WTC11 (cell line): ENCODE results near the gene PCGF1. TPM values are rescaled to one million over a fixed set of nuclear protein-coding genes. Genes with fewer than 3 reads are reported as not detected.

Source experiments
- ATAC-seq: fragments of 200-7000 bp; cut with Tn5 transposase; 2 replicates; pipeline ENCODE4 v1.10.0; 2021; ENCODE audit warnings: mild to moderate bottlenecking, moderate library complexity
- CTCF ChIA-PET: fragments of 300-600 bp; sonication (Branson Sonifier 250); formaldehyde crosslinking; loops from one replicate; lab custom pipeline; 2021; ENCODE audit warnings: antibody characterized with exemption; lab: Charles Lee
- POLR2A ChIA-PET: fragments of 350-600 bp; sonication (Branson Sonifier 250); formaldehyde crosslinking; loops from one replicate; lab custom pipeline; 2021; ENCODE audit warnings: antibody characterized with exemption; lab: Charles Lee
- DNase-seq: peaks from one replicate; pipeline ENCODE4 v3.0.0; 2021; ENCODE audit warnings: low spot score
- H3K27ac Mint-ChIP-seq: 2 replicates; pipeline ENCODE4 v1.8.0; 2021; ENCODE audit warnings: mixed read lengths
- H3K27me3 Mint-ChIP-seq: 2 replicates; pipeline ENCODE4 v1.8.0; 2021; ENCODE audit warnings: low read depth, mild to moderate bottlenecking, moderate library complexity, mixed read lengths
- H3K36me3 Mint-ChIP-seq: 2 replicates; pipeline ENCODE4 v1.8.0; 2021; ENCODE audit warnings: mixed read lengths
- H3K4me1 Mint-ChIP-seq: 2 replicates; pipeline ENCODE4 v1.8.0; 2022; ENCODE audit warnings: mixed read lengths
- H3K4me3 Mint-ChIP-seq: 2 replicates; pipeline ENCODE4 v1.8.0; 2021; ENCODE audit warnings: mild to moderate bottlenecking, moderate library complexity, mixed read lengths
- H3K9me3 Mint-ChIP-seq: 2 replicates; pipeline ENCODE4 v1.8.0; 2021; ENCODE audit warnings: mixed read lengths
- AR ChIP-seq: fragments of 250-450 bp; sonication (Bioruptor Pico); IDR thresholded peaks from 2 replicates; pipeline ENCODE4 v1.9.0; 2021; ENCODE audit warnings: mild to moderate bottlenecking
- ATF1 ChIP-seq: sonication (generic); formaldehyde crosslinking; IDR thresholded peaks from 2 replicates; pipeline ENCODE4 v1.8.1; 2023; ENCODE audit warnings: mild to moderate bottlenecking, moderate library complexity, missing genetic modification reagents
- ATF6 ChIP-seq: sonication (generic); formaldehyde crosslinking; IDR thresholded peaks from 2 replicates; pipeline ENCODE4 v1.8.1; 2023; ENCODE audit warnings: mild to moderate bottlenecking, missing genetic modification reagents
- FOXK1 ChIP-seq: sonication (generic); formaldehyde crosslinking; IDR thresholded peaks from 2 replicates; pipeline ENCODE4 v1.8.0; 2022; ENCODE audit warnings: mild to moderate bottlenecking, moderate library complexity, missing genetic modification reagents
- FOXP1 ChIP-seq: sonication (generic); formaldehyde crosslinking; IDR thresholded peaks from 2 replicates; pipeline ENCODE4 v1.8.0; 2022; ENCODE audit warnings: missing genetic modification reagents, mild to moderate bottlenecking, moderate library complexity, borderline replicate concordance
- HMGA2 ChIP-seq: fragments of 250-450 bp; sonication (Bioruptor Pico); IDR thresholded peaks from 2 replicates; pipeline ENCODE4 v1.4.0; 2021; ENCODE audit warnings: mild to moderate bottlenecking, moderate library complexity
- MLX ChIP-seq: sonication (generic); formaldehyde crosslinking; IDR thresholded peaks from 2 replicates; pipeline ENCODE4 v1.8.1; 2023; ENCODE audit warnings: mild to moderate bottlenecking, missing genetic modification reagents, moderate library complexity
- NR3C1 ChIP-seq: sonication (generic); formaldehyde crosslinking; conservative IDR thresholded peaks from 2 replicates; pipeline ENCODE4 v1.8.1; 2023; ENCODE audit warnings: low read depth, mild to moderate bottlenecking, missing genetic modification reagents
- PRRX2 ChIP-seq: fragments of 250-450 bp; sonication (Bioruptor Pico); IDR thresholded peaks from 2 replicates; pipeline ENCODE4 v1.8.0; 2021; ENCODE audit warnings: mild to moderate bottlenecking
- SP1 ChIP-seq: sonication (generic); formaldehyde crosslinking; conservative IDR thresholded peaks from 2 replicates; pipeline ENCODE4 v1.8.1; 2022; ENCODE audit warnings: missing genetic modification reagents
- TP53 ChIP-seq: sonication (generic); formaldehyde crosslinking; IDR thresholded peaks from 2 replicates; pipeline ENCODE4 v1.8.1; 2023; ENCODE audit warnings: mild to moderate bottlenecking, missing genetic modification reagents
- ZMAT4 ChIP-seq: fragments of 250-450 bp; sonication (Bioruptor Pico); IDR thresholded peaks from 2 replicates; pipeline ENCODE4 v1.9.0; 2021; ENCODE audit warnings: mild to moderate bottlenecking
- ZNF281 ChIP-seq: sonication (generic); formaldehyde crosslinking; IDR thresholded peaks from 2 replicates; pipeline ENCODE4 v1.8.0; 2023; ENCODE audit warnings: mild to moderate bottlenecking, missing genetic modification reagents
- ZNF416 ChIP-seq: fragments of 250-450 bp; sonication (Bioruptor Pico); IDR thresholded peaks from 2 replicates; pipeline ENCODE4 v1.9.0; 2021; ENCODE audit warnings: mild to moderate bottlenecking, inconsistent platforms
- ZNF671 ChIP-seq: fragments of 250-450 bp; sonication (Bioruptor Pico); IDR thresholded peaks from 2 replicates; pipeline ENCODE4 v1.8.0; 2021; ENCODE audit warnings: mild to moderate bottlenecking
- total RNA-seq: library from RNA; stranded (reverse); gene quantifications from 3 replicates; pipeline ENCODE4 v1.2.3, GENCODE V29; 2021
- TF ChIP-seq, protein P1 (sequence below): sonication (generic); formaldehyde crosslinking; conservative IDR thresholded peaks from 2 replicates; pipeline ENCODE4 v1.8.1; 2023; ENCODE audit warnings: mild to moderate bottlenecking, low read depth, missing genetic modification reagents, moderate library complexity
- TF ChIP-seq, protein P2 (sequence below): sonication (generic); formaldehyde crosslinking; IDR thresholded peaks from 2 replicates; pipeline ENCODE4 v1.8.0; 2022; ENCODE audit warnings: missing genetic modification reagents
- TF ChIP-seq, protein P3 (sequence below): sonication (generic); formaldehyde crosslinking; IDR thresholded peaks from 2 replicates; pipeline ENCODE4 v1.8.0; 2022; ENCODE audit warnings: mild to moderate bottlenecking, missing genetic modification reagents

Gene PCGF1
- total RNA-seq, 1 experiment from 2014 or later, result 15.7 TPM

GRCh38 chr2:74515271-74515980, 7.9 kb upstream of the PCGF1 start:
- CTCF ChIA-PET, result interaction anchor here (0.7 to 1.9 kb wide), 6 partner anchors 8 to 73 kb away, joined by 3 to 8 read pairs (median 4); partner anchors contain the start of genes AUP1, DQX1, HTRA2 and LBX2
- Mint-ChIP-seq H3K4me1 (peaks cover 16% of the 10 kb centered on the region), H3K4me3 (peak overlapping the region; percentile 65), H3K27ac (no peak overlapping the region), H3K36me3 (peaks cover 9% of the 10 kb centered on the region), H3K27me3 (peaks cover 99% of the 10 kb centered on the region), H3K9me3 (peaks cover 8% of the 10 kb centered on the region)
- ATAC-seq (peak; percentile 12), DNase-seq (peak; percentile 60)
- POLR2A ChIA-PET, result interaction anchor here (1.1 to 1.3 kb wide), 2 partner anchors 18 to 72 kb away, joined by 3 to 4 read pairs; no protein-coding TSS in a partner anchor
- peak; percentile 55; the same call in 1 of the 2 replicates for TF ChIP-seq ZNF281 (CRISPR knock-in tag)
- TF ChIP-seq ATF1 (CRISPR knock-in tag), result 0 out of 2 replicates have a peak, but pooled peaks have one; percentile 21
- TF ChIP-seq, protein P1, sequence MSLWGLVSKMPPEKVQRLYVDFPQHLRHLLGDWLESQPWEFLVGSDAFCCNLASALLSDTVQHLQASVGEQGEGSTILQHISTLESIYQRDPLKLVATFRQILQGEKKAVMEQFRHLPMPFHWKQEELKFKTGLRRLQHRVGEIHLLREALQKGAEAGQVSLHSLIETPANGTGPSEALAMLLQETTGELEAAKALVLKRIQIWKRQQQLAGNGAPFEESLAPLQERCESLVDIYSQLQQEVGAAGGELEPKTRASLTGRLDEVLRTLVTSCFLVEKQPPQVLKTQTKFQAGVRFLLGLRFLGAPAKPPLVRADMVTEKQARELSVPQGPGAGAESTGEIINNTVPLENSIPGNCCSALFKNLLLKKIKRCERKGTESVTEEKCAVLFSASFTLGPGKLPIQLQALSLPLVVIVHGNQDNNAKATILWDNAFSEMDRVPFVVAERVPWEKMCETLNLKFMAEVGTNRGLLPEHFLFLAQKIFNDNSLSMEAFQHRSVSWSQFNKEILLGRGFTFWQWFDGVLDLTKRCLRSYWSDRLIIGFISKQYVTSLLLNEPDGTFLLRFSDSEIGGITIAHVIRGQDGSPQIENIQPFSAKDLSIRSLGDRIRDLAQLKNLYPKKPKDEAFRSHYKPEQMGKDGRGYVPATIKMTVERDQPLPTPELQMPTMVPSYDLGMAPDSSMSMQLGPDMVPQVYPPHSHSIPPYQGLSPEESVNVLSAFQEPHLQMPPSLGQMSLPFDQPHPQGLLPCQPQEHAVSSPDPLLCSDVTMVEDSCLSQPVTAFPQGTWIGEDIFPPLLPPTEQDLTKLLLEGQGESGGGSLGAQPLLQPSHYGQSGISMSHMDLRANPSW (CRISPR knock-in tag), result no peak
- no peak for TF ChIP-seq PRRX2 (CRISPR knock-in tag)
- TF ChIP-seq MLX (CRISPR knock-in tag), result peak; percentile 91
- TF ChIP-seq, protein P2, sequence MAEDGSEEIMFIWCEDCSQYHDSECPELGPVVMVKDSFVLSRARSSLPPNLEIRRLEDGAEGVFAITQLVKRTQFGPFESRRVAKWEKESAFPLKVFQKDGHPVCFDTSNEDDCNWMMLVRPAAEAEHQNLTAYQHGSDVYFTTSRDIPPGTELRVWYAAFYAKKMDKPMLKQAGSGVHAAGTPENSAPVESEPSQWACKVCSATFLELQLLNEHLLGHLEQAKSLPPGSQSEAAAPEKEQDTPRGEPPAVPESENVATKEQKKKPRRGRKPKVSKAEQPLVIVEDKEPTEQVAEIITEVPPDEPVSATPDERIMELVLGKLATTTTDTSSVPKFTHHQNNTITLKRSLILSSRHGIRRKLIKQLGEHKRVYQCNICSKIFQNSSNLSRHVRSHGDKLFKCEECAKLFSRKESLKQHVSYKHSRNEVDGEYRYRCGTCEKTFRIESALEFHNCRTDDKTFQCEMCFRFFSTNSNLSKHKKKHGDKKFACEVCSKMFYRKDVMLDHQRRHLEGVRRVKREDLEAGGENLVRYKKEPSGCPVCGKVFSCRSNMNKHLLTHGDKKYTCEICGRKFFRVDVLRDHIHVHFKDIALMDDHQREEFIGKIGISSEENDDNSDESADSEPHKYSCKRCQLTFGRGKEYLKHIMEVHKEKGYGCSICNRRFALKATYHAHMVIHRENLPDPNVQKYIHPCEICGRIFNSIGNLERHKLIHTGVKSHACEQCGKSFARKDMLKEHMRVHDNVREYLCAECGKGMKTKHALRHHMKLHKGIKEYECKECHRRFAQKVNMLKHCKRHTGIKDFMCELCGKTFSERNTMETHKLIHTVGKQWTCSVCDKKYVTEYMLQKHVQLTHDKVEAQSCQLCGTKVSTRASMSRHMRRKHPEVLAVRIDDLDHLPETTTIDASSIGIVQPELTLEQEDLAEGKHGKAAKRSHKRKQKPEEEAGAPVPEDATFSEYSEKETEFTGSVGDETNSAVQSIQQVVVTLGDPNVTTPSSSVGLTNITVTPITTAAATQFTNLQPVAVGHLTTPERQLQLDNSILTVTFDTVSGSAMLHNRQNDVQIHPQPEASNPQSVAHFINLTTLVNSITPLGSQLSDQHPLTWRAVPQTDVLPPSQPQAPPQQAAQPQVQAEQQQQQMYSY, result peak; percentile 91
- no peak for TF ChIP-seq ZNF671 (CRISPR knock-in tag)
- no peak for TF ChIP-seq TP53 (CRISPR knock-in tag)
- no peak for TF ChIP-seq NR3C1 (CRISPR knock-in tag)
- no peak for TF ChIP-seq ZMAT4 (CRISPR knock-in tag)
- no peak for TF ChIP-seq SP1 (CRISPR knock-in tag)
- TF ChIP-seq, protein P3, sequence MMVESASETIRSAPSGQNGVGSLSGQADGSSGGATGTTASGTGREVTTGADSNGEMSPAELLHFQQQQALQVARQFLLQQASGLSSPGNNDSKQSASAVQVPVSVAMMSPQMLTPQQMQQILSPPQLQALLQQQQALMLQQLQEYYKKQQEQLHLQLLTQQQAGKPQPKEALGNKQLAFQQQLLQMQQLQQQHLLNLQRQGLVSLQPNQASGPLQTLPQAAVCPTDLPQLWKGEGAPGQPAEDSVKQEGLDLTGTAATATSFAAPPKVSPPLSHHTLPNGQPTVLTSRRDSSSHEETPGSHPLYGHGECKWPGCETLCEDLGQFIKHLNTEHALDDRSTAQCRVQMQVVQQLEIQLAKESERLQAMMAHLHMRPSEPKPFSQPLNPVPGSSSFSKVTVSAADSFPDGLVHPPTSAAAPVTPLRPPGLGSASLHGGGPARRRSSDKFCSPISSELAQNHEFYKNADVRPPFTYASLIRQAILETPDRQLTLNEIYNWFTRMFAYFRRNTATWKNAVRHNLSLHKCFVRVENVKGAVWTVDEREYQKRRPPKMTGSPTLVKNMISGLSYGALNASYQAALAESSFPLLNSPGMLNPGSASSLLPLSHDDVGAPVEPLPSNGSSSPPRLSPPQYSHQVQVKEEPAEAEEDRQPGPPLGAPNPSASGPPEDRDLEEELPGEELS (CRISPR knock-in tag), result no peak
- no peak; the same call in 1 of the 2 replicates for TF ChIP-seq FOXK1 (CRISPR knock-in tag)
- no peak for TF ChIP-seq ATF6 (CRISPR knock-in tag)
- TF ChIP-seq HMGA2 (CRISPR knock-in tag), result no peak
- TF ChIP-seq ZNF416 (CRISPR knock-in tag), result no peak
- TF ChIP-seq AR (CRISPR knock-in tag), result no peak
- TF ChIP-seq FOXP1 (CRISPR knock-in tag), result no peak
